GM19193 (cell line): ENCODE data around the gene OLFM2.

Experiments
- POLR2A ChIP-seq: IDR thresholded peaks from 4 replicates; pipeline ENCODE4 v1.6.1; 2011; ENCODE audit not compliant: insufficient read depth, insufficient read length; ENCODE audit errors: extremely low read depth

OLFM2 gene

GRCh38 chr19:9923440-9923839, 12.9 kb downstream of the OLFM2 start:
- TF ChIP-seq POLR2A: no peak

GRCh38 chr19:9917321-9917720, 19.0 kb downstream of the OLFM2 start:
- no peak for TF ChIP-seq POLR2A

GRCh38 chr19:9916719-9917118, 19.6 kb downstream of the OLFM2 start:
- no peak for TF ChIP-seq POLR2A

GRCh38 chr19:9914315-9915207, 21.8 kb downstream of the OLFM2 start:
- TF ChIP-seq POLR2A: no peak

- no peak for TF ChIP-seq POLR2A
Measured at GRCh38 chr19:9914001-9914314, 22.4 kb downstream of the OLFM2 start.

- no peak for TF ChIP-seq POLR2A
Measured at GRCh38 chr19:9913237-9914000, 22.9 kb downstream of the OLFM2 start.

- TF ChIP-seq POLR2A: no peak
Measured at GRCh38 chr19:9912551-9913236, 23.6 kb downstream of the OLFM2 start.

- no peak for TF ChIP-seq POLR2A
Measured at GRCh38 chr19:9911524-9912185, 24.7 kb downstream of the OLFM2 start.

- TF ChIP-seq POLR2A: no peak
Measured at GRCh38 chr19:9910625-9911024, 25.7 kb downstream of the OLFM2 start.

- no peak for TF ChIP-seq POLR2A
Measured at GRCh38 chr19:9909251-9909650, 27.1 kb downstream of the OLFM2 start.

- no peak for TF ChIP-seq POLR2A
Measured at GRCh38 chr19:9906475-9907087, 29.7 kb downstream of the OLFM2 start.

- no peak for TF ChIP-seq POLR2A
Measured at GRCh38 chr19:9903336-9903735, 33.0 kb downstream of the OLFM2 start.

GRCh38 chr19:9901642-9902041, 34.7 kb downstream of the OLFM2 start:
- TF ChIP-seq POLR2A: no peak

GRCh38 chr19:9901020-9901419, 35.3 kb downstream of the OLFM2 start:
- TF ChIP-seq POLR2A: no peak
